HepG2 (cell line): ENCODE results near the gene SIRPA. TPM values are rescaled to one million over a fixed set of nuclear protein-coding genes. Genes with fewer than 3 reads are reported as not detected.

ENCODE experiments used
- ARNTL ChIP-seq: sonication (generic); formaldehyde crosslinking; IDR thresholded peaks from 2 replicates; pipeline ENCODE4 v1.4.0; 2020; ENCODE audit warnings: mild to moderate bottlenecking, missing genetic modification reagents
- CSRNP1 ChIP-seq: sonication (generic); formaldehyde crosslinking; IDR thresholded peaks from 2 replicates; pipeline ENCODE4 v1.8.1; 2023; ENCODE audit warnings: mild to moderate bottlenecking, missing genetic modification reagents
- DMTF1 ChIP-seq: sonication (generic); formaldehyde crosslinking; IDR thresholded peaks from 2 replicates; pipeline ENCODE4 v1.4.0; 2020; ENCODE audit warnings: mild to moderate bottlenecking, missing genetic modification reagents
- HNRNPLL ChIP-seq: fragments of 200-400 bp; formaldehyde crosslinking; IDR thresholded peaks from 2 replicates; pipeline ENCODE4 v1.6.1; 2017; ENCODE audit warnings: mild to moderate bottlenecking, low read depth, low read length; ENCODE audit not compliant: poor library complexity, severe bottlenecking
- KAT2B ChIP-seq: fragments of 150-350 bp; IDR thresholded peaks from 2 replicates; pipeline ENCODE4 v1.6.1; 2014; ENCODE audit warnings: low read depth, low read length, borderline replicate concordance
- MZF1 ChIP-seq: sonication (generic); formaldehyde crosslinking; IDR thresholded peaks from 2 replicates; pipeline ENCODE4 v1.8.1; 2023; ENCODE audit warnings: mild to moderate bottlenecking, missing genetic modification reagents, borderline replicate concordance
- RERE ChIP-seq: IDR thresholded peaks from 2 replicates; pipeline ENCODE4 v1.6.1; 2016; ENCODE audit warnings: low read depth, missing genetic modification reagents, missing compliant biosample characterization
- RXRA ChIP-seq: sonication (generic); formaldehyde crosslinking; IDR thresholded peaks from 2 replicates; pipeline ENCODE4 v1.5.1; 2020; ENCODE audit warnings: missing genetic modification reagents
- TBP ChIP-seq: sonication (generic); formaldehyde crosslinking; IDR thresholded peaks from 2 replicates; pipeline ENCODE4 v1.5.0; 2020; ENCODE audit warnings: missing genetic modification reagents
- TCF12 ChIP-seq, 2 experiments: fragments of 450-650 bp in 1 of 2; sonication (generic) in 1 of 2; formaldehyde crosslinking in 1 of 2; IDR thresholded peaks; 2 replicates each; pipeline versions ENCODE4 v1.6.1 to v1.8.0; 2017 to 2022; ENCODE audit warnings: antibody characterized with exemption in 1 of 2, mild to moderate bottlenecking in 1 of 2, missing genetic modification reagents in 1 of 2, moderate library complexity in 1 of 2
- YEATS4 ChIP-seq: sonication (generic); formaldehyde crosslinking; IDR thresholded peaks from 2 replicates; pipeline ENCODE4 v1.4.0; 2020; ENCODE audit warnings: missing genetic modification reagents, borderline replicate concordance
- ZBTB21 ChIP-seq: sonication (generic); formaldehyde crosslinking; IDR thresholded peaks from 2 replicates; pipeline ENCODE4 v1.4.0; 2020; ENCODE audit warnings: missing genetic modification reagents
- ZC3H13 ChIP-seq: sonication (generic); formaldehyde crosslinking; IDR thresholded peaks from 2 replicates; pipeline ENCODE4 v1.8.1; 2023; ENCODE audit warnings: mild to moderate bottlenecking, missing genetic modification reagents, moderate library complexity
- ZNF30 ChIP-seq: sonication (generic); formaldehyde crosslinking; IDR thresholded peaks from 2 replicates; pipeline ENCODE4 v1.5.0; 2020; ENCODE audit warnings: mild to moderate bottlenecking, missing genetic modification reagents
- ZNF547 ChIP-seq: sonication (generic); formaldehyde crosslinking; IDR thresholded peaks from 2 replicates; pipeline ENCODE4 v1.5.1; 2020; ENCODE audit warnings: mild to moderate bottlenecking, missing genetic modification reagents
- ZNF782 ChIP-seq: sonication (generic); formaldehyde crosslinking; IDR thresholded peaks from 2 replicates; pipeline ENCODE4 v1.4.0; 2020; ENCODE audit warnings: missing genetic modification reagents, mild to moderate bottlenecking, borderline replicate concordance
- ZSCAN25 ChIP-seq: sonication (generic); formaldehyde crosslinking; IDR thresholded peaks from 2 replicates; pipeline ENCODE4 v1.8.0; 2022; ENCODE audit warnings: mild to moderate bottlenecking, missing genetic modification reagents
- polyA plus RNA-seq, 8 experiments: library from polyadenylated mRNA; depleted of rRNA in 3 of 8; stranded (reverse) in 7 of 8; unstranded in 1 of 8; fragments of >200 nt; fragmentation: Illumina TruSeq in 4 of 8; extraction: Trizol in 4 of 8; gene quantifications; 2 replicates each; pipeline versions ENCODE4 v1.2.1 to v1.2.3, GENCODE V29; 2011 to 2016; ENCODE audit warnings: low read depth in 4 of 8, missing spikeins in 1 of 8, mixed read lengths in 1 of 8; ENCODE audit not compliant: insufficient read depth in 1 of 8
- total RNA-seq, 5 experiments: library from RNA; depleted of rRNA; stranded (reverse); fragments of >200 nt; fragmentation: Illumina TruSeq; extraction: Trizol; gene quantifications; 2 replicates each; pipeline ENCODE4 v1.2.3, GENCODE V29; 2016; ENCODE audit warnings: low read depth in 1 of 5
- TF ChIP-seq, protein P1 (sequence below): conservative IDR thresholded peaks from 2 replicates; pipeline ENCODE4 v1.6.1; 2018; ENCODE audit warnings: missing genetic modification reagents

SIRPA gene
- total and polyA plus RNA-seq, 2 of the 13 experiments (the other 11 are each of a cell fraction or from before 2014, with no cell fraction given), result 7.2 to 17.6 TPM

DNA sequence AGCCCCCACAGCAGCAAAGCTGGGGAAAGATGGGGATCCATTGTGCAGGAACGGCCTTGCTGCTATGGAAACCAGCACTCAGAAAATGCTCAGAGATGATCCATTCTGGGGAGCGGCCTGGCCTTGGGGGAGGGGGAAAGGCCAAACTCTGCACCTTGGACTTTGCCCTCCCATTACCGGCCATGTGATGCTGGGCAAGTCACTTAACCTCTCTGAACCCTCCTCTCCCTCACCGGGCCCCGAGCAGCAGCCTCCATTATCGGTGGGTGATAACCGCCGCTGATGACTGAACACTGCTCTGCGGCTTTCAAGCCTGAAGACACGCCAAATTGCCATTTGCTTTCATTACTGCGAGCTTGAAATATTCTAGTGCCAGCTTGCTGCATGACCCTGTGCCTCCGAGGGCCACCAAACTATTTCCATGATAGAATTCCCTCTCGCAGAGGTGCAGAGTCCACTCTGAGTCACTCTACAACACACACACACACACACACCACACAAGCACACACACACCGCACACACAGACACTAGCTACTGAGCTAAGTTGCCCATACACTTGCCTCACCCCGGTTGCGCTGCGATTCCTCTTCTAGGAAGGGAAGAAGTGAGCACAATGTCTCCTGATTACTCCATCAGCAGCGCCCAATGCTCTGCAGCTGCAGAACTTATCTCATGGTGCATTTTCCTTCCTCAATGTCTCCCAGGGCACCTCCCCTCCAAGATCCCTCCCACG, 20.6 kb upstream of the SIRPA start (continued):
- TF ChIP-seq KAT2B, result no peak
- 0 out of 2 replicates have a peak, but pooled peaks have one; percentile 27 for TF ChIP-seq ARNTL (CRISPR knock-in tag)
- TF ChIP-seq RXRA (CRISPR knock-in tag), result no peak
- no peak for TF ChIP-seq TCF12 (IDR thresholded peaks at IDR 0.05)
- TF ChIP-seq TCF12 (CRISPR knock-in tag; IDR thresholded peaks at IDR 0.05), result no peak
- TF ChIP-seq ZNF547 (CRISPR knock-in tag), result 0 out of 2 replicates have a peak, but pooled peaks have one; percentile 26
- no peak for TF ChIP-seq ZBTB21 (CRISPR knock-in tag)
- no peak for TF ChIP-seq DMTF1 (CRISPR knock-in tag)
- TF ChIP-seq TBP, result no peak
- TF ChIP-seq ZNF30 (CRISPR knock-in tag), result no peak
- TF ChIP-seq, protein P1, sequence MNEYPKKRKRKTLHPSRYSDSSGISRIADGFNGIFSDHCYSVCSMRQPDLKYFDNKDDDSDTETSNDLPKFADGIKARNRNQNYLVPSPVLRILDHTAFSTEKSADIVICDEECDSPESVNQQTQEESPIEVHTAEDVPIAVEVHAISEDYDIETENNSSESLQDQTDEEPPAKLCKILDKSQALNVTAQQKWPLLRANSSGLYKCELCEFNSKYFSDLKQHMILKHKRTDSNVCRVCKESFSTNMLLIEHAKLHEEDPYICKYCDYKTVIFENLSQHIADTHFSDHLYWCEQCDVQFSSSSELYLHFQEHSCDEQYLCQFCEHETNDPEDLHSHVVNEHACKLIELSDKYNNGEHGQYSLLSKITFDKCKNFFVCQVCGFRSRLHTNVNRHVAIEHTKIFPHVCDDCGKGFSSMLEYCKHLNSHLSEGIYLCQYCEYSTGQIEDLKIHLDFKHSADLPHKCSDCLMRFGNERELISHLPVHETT, result no peak
- no peak for TF ChIP-seq ZC3H13 (CRISPR knock-in tag)
- TF ChIP-seq ZNF782 (CRISPR knock-in tag), result 0 out of 2 replicates have a peak, but pooled peaks have one; percentile 36
- TF ChIP-seq YEATS4, result no peak
- no peak for TF ChIP-seq HNRNPLL
- TF ChIP-seq RERE (CRISPR knock-in tag), result no peak
- TF ChIP-seq ZSCAN25, result no peak
- TF ChIP-seq MZF1 (CRISPR knock-in tag), result no peak
- no peak for TF ChIP-seq CSRNP1
